Mammary epithelial cell (primary cell): ENCODE measurements around the gene ZNF296.

Experiments used
- EZH2 ChIP-seq: IDR thresholded peaks from 2 replicates; pipeline ENCODE4 v1.6.1; 2012; ENCODE audit warnings: low read length, inconsistent platforms, borderline replicate concordance
- TF ChIP-seq, protein P1 (sequence below), 2 donors: IDR thresholded peaks in 1 of 2; conservative IDR thresholded peaks in 1 of 2; 2 replicates each; pipeline ENCODE4 v1.5.1; 2011 to 2012; ENCODE audit warnings: inconsistent platforms in 2 of 2, low read length in 2 of 2, mild to moderate bottlenecking in 2 of 2, control low read depth in 1 of 2, low read depth in 1 of 2; ENCODE audit not compliant: insufficient read depth in 1 of 2; ENCODE audit errors: extremely low read depth in 1 of 2

DNA sequence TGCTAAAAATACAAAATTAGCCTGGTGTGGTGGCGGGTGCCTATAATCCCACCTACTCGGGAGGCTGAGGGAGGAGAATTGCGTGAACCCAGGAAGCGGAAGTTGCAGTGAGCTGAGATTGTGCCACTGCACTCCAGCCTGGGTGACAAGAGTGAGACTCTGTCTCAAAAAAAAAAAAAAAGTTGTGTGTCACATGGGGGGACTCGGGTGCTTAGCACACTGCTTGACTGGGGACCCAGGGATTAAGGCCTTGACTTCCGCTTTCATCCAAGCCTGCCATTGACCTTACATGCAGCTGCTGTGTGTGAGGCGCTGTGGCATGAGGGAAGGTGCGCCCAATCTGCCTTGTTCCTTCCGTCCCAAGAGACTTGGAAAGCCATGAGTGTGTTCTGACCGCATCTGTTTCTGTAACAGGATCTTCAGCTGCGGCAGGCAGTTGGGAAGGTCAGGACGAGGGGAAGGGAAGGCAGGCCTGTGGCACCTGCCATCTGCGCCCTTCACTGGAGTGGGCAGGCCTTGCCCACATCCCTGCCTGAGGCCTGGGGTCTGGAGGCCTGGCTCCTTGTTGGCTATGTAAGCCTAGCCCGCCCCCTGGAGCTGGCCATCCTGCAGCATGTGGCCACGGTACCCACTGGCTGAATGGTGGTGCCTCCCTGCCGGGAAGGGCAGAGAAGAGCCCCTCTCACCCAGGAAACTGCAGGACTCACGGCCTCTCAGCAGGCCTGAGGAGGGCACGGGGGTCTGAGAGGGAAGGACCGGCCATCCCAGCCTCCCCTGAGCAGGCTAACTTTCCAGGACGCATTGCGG lies 39.7 kb upstream of the ZNF296 start:
- TF ChIP-seq, protein P1, sequence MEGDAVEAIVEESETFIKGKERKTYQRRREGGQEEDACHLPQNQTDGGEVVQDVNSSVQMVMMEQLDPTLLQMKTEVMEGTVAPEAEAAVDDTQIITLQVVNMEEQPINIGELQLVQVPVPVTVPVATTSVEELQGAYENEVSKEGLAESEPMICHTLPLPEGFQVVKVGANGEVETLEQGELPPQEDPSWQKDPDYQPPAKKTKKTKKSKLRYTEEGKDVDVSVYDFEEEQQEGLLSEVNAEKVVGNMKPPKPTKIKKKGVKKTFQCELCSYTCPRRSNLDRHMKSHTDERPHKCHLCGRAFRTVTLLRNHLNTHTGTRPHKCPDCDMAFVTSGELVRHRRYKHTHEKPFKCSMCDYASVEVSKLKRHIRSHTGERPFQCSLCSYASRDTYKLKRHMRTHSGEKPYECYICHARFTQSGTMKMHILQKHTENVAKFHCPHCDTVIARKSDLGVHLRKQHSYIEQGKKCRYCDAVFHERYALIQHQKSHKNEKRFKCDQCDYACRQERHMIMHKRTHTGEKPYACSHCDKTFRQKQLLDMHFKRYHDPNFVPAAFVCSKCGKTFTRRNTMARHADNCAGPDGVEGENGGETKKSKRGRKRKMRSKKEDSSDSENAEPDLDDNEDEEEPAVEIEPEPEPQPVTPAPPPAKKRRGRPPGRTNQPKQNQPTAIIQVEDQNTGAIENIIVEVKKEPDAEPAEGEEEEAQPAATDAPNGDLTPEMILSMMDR (conservative IDR thresholded peaks at IDR 0.05 in 1 of 2, IDR thresholded peaks at IDR 0.05 in 1 of 2; ENCODE audit: extremely low read depth in 1 of 2, insufficient read depth in 1 of 2, low read depth in 1 of 2, low read length in 2 of 2) = no peak
- no peak for TF ChIP-seq EZH2
